ENCODE measurements around the gene KRTAP9-8. TPM values are rescaled to one million over a fixed set of nuclear protein-coding genes. Genes with fewer than 3 reads are reported as not detected.
"Not testable (repeated sequence)": the region's sequence is repeated elsewhere in the genome, so short reads cannot be mapped to it uniquely, and the experiment has no call there.

KRTAP9-8 gene
- total RNA-seq, 1 donor from 2014 or later = not detected

GRCh38 chr17:41251261-41251660 lies 13.5 kb downstream of the KRTAP9-8 start:
- intact Hi-C loops (cut with DNase I) = no loop called here
- DNase-seq (no peak), ATAC-seq (ENCODE audit: poor library complexity) (no peak)

DNA sequence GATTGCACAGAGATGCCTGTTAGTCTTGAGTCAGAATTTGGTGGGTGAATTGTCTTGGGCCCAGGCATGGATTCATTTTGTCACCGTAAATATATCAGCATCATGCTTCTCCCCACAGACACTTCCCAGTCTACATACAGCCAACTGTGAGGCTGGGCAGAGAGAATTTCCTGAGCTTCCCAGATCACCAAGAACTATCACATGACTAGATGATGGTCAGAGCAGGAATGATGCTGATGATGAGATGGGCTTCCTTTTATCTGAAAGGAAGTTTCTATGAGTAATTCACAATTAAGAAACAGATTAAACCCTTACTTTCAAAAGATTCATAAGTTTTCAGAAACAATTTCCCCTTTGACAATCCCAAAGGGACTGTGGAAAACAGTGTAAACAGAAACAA lies 17.1 kb downstream of the KRTAP9-8 start:
- ATAC-seq (ENCODE audit: poor library complexity) (no peak), DNase-seq (no peak)
- intact Hi-C loops (cut with DNase I) = no loop called here

GRCh38 chr17:41255381-41256290 lies 17.8 kb downstream of the KRTAP9-8 start, which contains the start of gene KRTAP9-9:
Gene KRTAP9-9 (plus strand): TSS chr17:41255384.
- ATAC-seq (ENCODE audit: poor library complexity); intact Hi-C loops (cut with DNase I); DNase-seq: not testable (repeated sequence)

DNA sequence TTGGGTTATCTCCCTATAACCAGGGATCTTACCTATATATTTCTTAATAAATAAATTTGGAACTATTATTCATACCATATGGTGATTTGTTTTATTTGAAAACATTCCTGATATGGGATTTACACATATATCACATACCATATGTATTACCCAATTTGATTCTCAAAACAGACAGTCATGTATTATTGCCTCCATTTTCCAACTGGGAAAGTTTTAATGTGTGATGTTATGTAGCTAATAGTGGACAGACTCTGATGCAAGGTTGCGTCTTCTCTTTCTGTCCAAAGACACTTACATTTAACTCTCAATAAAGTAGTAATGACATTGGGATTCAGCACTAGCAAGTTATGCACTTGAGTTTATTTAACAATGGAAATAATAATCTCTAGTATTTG lies 18.5 kb downstream of the KRTAP9-8 start:
- DNase-seq = no peak
- ATAC-seq (ENCODE audit: poor library complexity) = no peak
- intact Hi-C loops (cut with DNase I) = no loop called here

DNA sequence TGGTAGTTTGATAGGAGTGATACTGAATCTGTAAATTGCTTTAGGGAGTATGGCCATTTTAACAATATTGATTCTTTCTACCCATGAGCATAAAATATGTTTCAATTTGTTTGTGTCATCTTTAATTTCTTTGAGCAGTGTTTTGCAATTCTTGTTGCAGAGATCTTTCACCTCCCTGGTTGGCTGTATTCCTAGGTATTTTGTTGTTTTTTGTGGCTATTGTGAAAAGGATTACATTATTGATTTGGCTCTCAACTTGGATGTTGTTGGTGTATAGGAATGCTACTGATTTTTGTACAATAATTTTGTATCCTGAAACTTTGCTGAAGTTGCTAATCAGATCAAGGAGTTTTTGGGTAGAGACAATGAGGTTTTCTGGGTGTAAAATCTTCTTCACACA lies 20.6 kb downstream of the KRTAP9-8 start:
- intact Hi-C loops (cut with DNase I) = no loop called here
- DNase-seq = no peak
- no peak for ATAC-seq (ENCODE audit: poor library complexity)

DNA sequence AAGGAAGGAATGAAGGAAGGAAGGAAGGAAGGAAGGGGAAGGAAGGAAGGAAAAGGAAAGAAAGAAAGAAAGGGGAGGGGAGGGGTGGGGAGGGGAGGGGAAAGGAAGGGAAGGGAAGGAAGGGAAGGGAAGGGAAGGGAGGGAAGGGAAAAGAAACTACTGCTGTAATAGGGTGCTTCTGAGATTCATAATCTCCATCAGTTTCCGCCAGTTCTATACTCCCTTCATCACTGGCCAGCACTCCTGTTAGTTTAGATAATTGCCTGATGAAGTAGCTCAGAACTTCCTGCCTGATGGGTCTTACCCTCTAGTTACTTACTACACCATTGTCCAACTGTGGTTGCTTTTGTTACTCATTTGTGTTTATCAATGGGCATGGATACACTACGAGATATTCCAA lies 25.4 kb downstream of the KRTAP9-8 start:
- no peak for DNase-seq
- no peak for ATAC-seq (ENCODE audit: poor library complexity)
- intact Hi-C loops (cut with DNase I) = no loop called here

- DNase-seq = no peak
- intact Hi-C loops (cut with DNase I) = no loop called here
- no peak for ATAC-seq (ENCODE audit: poor library complexity)
Observed at GRCh38 chr17:41264599-41264998, 26.8 kb downstream of the KRTAP9-8 start.

DNA sequence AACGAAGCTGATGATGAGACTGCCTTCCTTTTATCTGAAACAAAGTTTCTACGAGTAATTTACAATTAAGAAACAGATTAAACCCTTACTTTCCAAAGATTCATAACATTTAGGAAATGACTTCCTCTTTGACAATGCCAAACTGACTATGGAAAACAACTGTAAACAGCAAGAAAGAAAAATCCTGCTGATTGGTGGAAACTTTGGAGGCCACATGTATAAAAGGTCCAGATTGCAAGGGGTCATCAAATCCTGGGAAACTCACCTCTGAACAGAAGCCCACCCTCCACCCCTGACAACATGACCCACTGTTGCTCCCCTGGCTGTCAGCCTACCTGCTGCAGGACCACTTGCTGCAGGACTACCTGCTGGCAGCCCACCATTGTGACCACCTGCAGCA lies 27.3 kb downstream of the KRTAP9-8 start, which contains the start of gene KRTAP9-6:
KRTAP9-6 (plus strand) TSS at position 301 of the 400 bp plus-strand sequence; CDS start at position 301, 0 bp downstream.
- ATAC-seq (ENCODE audit: poor library complexity) (no peak), DNase-seq (no peak)
- intact Hi-C loops (cut with DNase I) = no loop called here

DNA sequence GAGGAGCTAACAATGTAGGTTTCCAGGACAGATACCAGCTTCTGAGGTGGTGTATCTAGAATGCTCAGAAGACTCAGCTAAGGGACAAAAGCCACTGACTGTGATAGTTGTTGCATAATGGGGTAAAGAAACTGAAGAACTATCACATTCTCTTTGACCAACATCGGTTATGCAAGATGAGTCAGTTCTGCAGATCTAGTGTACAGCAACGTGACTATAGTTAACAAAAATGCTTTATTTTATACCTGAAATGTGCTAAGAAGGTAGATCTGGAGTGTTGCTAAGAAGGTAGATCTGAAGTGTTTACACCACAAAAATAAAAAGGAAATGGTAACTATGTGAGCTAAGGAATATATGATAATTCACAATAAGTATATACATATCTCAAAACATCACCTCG lies 29.9 kb downstream of the KRTAP9-8 start:
- intact Hi-C loops (cut with DNase I) = no loop called here
- no peak for ATAC-seq (ENCODE audit: poor library complexity)
- no peak for DNase-seq

- DNase-seq; intact Hi-C loops (cut with DNase I); ATAC-seq (ENCODE audit: poor library complexity): not testable (repeated sequence)
Observed at GRCh38 chr17:41271323-41271722, 33.5 kb downstream of the KRTAP9-8 start.

DNA sequence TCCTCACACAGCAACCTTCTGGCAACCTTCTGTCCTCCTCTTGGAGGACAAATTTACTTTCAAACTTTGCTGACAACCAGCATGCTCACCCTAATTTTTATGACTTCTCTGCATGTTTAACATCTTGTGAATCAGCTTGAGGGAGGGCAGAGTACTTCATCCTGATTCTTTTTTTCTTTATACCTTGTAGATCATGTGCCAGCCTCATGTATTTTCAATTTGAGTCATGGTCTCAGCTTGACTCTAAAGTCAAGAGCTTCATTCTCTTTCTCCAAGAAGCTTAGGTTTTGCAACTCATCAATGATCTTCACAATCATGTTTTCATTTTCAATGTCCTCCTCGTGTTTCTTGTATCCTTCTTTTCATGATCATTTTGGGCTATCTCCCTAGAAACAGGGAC lies 34.1 kb downstream of the KRTAP9-8 start:
- DNase-seq = no peak
- intact Hi-C loops (cut with DNase I) = no loop called here

GRCh38 chr17:41275648-41276190 lies 37.9 kb downstream of the KRTAP9-8 start, which contains the start of gene KRTAP9-7:
Gene KRTAP9-7 (plus strand): TSS chr17:41275698. CDS start chr17:41275698, 0 bp downstream.
- ATAC-seq (ENCODE audit: poor library complexity); intact Hi-C loops (cut with DNase I): not testable (repeated sequence)
- peak; percentile 30 for DNase-seq

More for the DNA sequence above, 34.1 kb downstream of the KRTAP9-8 start:
- ATAC-seq (ENCODE audit: poor library complexity) = no peak

GRCh38 chr17:41278176-41278955 lies 40.6 kb downstream of the KRTAP9-8 start:
- ATAC-seq (ENCODE audit: poor library complexity) = no peak
- no peak for DNase-seq
- intact Hi-C loops (cut with DNase I) = no loop called here

DNA sequence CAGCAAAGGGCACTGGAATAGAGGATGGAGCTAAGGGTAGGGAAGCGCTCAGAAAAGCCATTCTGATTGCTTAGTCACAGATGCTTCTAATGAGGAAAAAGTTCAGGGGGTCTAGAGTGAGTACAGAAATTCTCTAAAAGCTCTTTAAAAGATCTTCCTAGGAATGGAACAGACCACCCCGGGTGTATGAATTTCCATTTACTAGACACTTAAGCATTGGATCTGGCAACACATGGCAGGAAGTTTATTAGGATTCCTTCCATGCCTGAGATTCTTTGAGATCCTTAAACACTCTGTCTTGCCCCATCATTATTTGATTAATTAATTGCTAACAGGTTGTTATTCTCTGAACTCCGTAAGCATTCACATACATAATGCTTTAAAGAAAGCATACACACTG lies 46.2 kb downstream of the KRTAP9-8 start:
- intact Hi-C loops (cut with DNase I) = no loop called here
- ATAC-seq (ENCODE audit: poor library complexity) = no peak
- no peak for DNase-seq

DNA sequence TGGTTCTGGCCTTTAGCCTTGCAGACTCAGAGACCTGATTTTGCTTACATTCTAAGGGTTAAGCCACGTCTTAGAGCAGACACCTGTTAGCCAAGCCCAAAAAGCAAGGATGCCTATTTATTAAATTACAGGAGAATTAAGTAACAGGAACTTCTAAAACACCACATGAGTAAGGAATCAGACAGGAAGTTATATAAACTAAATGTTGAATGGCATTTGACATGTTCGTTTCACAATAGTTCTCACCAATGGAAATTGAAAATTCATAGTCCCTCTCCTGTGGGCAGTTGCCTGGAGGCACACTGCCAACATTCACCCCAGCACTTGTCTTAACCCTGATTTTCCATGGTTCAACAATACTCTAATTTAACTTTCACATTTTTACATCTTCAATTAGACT lies 46.7 kb downstream of the KRTAP9-8 start:
- intact Hi-C loops (cut with DNase I) = no loop called here
- no peak for ATAC-seq (ENCODE audit: poor library complexity)
- no peak for DNase-seq

DNA sequence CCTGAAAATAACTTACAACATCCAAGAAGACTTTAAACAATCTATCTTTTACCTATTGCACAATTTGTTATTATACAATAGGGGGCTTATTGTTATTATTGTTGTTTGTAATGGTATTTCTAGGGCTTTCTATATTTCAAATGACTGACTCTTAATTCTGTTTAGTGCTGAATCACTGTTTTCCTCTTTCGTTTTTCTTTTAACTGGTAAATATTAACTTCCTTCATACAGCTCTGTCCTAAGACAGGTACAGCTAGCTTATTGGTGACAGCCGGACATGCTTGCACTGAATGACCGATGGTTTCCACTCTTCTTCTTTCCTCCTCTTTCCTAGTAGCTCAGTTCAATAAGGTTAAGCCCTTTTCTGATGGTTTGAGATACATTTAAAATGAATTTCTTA lies 49.3 kb downstream of the KRTAP9-8 start:
- ATAC-seq (ENCODE audit: poor library complexity) (no peak), DNase-seq (no peak)
- intact Hi-C loops (cut with DNase I) = no loop called here
